HUES48 (cell line): ENCODE measurements around the gene NDUFA9.

Experiments used
- H3K27ac ChIP-seq: one replicate; pipeline ENCODE4 v1.7.0; 2013; ENCODE audit warnings: low read depth, low read length, inconsistent platforms
- H3K27me3 ChIP-seq: 2 replicates; pipeline ENCODE4 v1.6.1; 2013; ENCODE audit warnings: mild to moderate bottlenecking, low read length; ENCODE audit not compliant: control insufficient read depth, insufficient read depth
- H3K36me3 ChIP-seq: 2 replicates; pipeline ENCODE4 v1.6.1; 2013; ENCODE audit warnings: low read length; ENCODE audit not compliant: control insufficient read depth, insufficient read depth
- H3K4me1 ChIP-seq: 2 replicates; pipeline ENCODE4 v1.6.1; 2013; ENCODE audit warnings: mild to moderate bottlenecking, low read length; ENCODE audit not compliant: control insufficient read depth, insufficient read depth
- H3K4me3 ChIP-seq: 2 replicates; pipeline ENCODE4 v1.5.1; 2013; ENCODE audit warnings: mild to moderate bottlenecking, low read depth, low read length
- H3K9ac ChIP-seq: 2 replicates; pipeline ENCODE4 v1.6.1; 2013; ENCODE audit warnings: mild to moderate bottlenecking, low read depth, low read length, moderate library complexity
- H3K9me3 ChIP-seq: 2 replicates; pipeline ENCODE4 v1.6.1; 2013; ENCODE audit warnings: low read length; ENCODE audit not compliant: control insufficient read depth, insufficient read depth

The NDUFA9 gene

DNA sequence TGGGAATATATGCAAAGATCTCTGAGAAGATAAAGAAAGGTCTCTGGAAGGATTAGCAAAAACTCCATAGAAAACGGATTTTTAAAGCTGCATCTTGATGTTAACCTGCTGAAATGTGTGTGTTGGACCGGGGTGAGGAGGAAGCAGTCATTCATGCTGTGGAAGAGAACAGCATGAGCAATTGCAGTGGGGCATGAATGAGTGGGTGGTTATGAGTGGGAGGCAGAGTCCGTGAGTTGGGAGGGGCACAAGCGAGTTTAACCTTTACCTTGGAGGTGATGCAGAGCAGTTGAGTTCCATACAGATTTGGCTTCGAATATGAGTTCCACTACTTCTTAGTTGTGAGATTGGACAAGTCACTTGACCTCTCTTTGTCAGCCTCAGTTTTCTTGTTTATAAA is 41.8 kb downstream of the NDUFA9 start:
- Histone ChIP-seq H3K9me3 (no peaks in the 10 kb centered on the region), H3K36me3 (peaks cover 52% of the 10 kb centered on the region), H3K27ac (no peak overlapping the region)

More for the DNA sequence above, 41.8 kb downstream of the NDUFA9 start:
- no peak overlapping the region for H3K9ac ChIP-seq
- no peaks in the 10 kb centered on the region for H3K27me3 ChIP-seq
- H3K4me3 ChIP-seq = no peak overlapping the region
- H3K4me1 ChIP-seq = no peaks in the 10 kb centered on the region
